Anterior cingulate cortex (tissue), 58 donors: ENCODE data around the gene OTUD7B.
"Not testable (repeated sequence)": the region's sequence is repeated elsewhere in the genome, so short reads cannot be mapped to it uniquely, and the experiment has no call there.

ENCODE experiments used
- DNase-seq, 58 donors: peaks; one replicate each; lab custom pipeline; 2025; lab: John Stamatoyannopoulos, UW

OTUD7B gene

GRCh38 chr1:150010393-150011115 lies at the start of gene OTUD7B:
Gene OTUD7B, minus strand, starts transcription at chr1:150010726. Its CDS starts 33,216 bp downstream, at chr1:149977510.
- DNase-seq, result peak; percentile 6 to 91 (median 82)

GRCh38 chr1:150060260-150060659 lies 49.7 kb upstream of the OTUD7B start:
- no peak for DNase-seq

- no peak for DNase-seq
Measured at GRCh38 chr1:150056407-150056806, 45.9 kb upstream of the OTUD7B start.

- DNase-seq, result not testable (repeated sequence)
Measured at GRCh38 chr1:150055507-150055906, 45.0 kb upstream of the OTUD7B start.

- no peak for DNase-seq
Measured at GRCh38 chr1:150053926-150054325, 43.4 kb upstream of the OTUD7B start.

- DNase-seq, result not testable (repeated sequence)
Measured at GRCh38 chr1:150051905-150052412, 41.4 kb upstream of the OTUD7B start.

GRCh38 chr1:150051089-150051373 lies 40.5 kb upstream of the OTUD7B start:
- DNase-seq, result no peak

- no peak for DNase-seq
Measured at GRCh38 chr1:150049926-150050325, 39.4 kb upstream of the OTUD7B start.

- peak in 4 of 58 donors; percentile 1 to 13 (median 2) for DNase-seq
Measured at GRCh38 chr1:150034336-150034735, 23.8 kb upstream of the OTUD7B start.

GRCh38 chr1:150028322-150028721 lies 17.8 kb upstream of the OTUD7B start:
- no peak for DNase-seq

GRCh38 chr1:150024156-150024555 lies 13.6 kb upstream of the OTUD7B start:
- DNase-seq, result no peak

GRCh38 chr1:150022357-150022756 lies 11.8 kb upstream of the OTUD7B start:
- no peak for DNase-seq

GRCh38 chr1:150021191-150021694 lies 10.7 kb upstream of the OTUD7B start:
- no peak for DNase-seq

GRCh38 chr1:150020711-150021110 lies 10.2 kb upstream of the OTUD7B start:
- DNase-seq, result no peak

- DNase-seq, result no peak
Measured at GRCh38 chr1:150018165-150018564, 7.6 kb upstream of the OTUD7B start.

- DNase-seq, result no peak
Measured at GRCh38 chr1:150017206-150017750, 6.8 kb upstream of the OTUD7B start.

GRCh38 chr1:150015651-150016131 lies 5.2 kb upstream of the OTUD7B start:
- peak in 1 of 58 donors; percentile 13 for DNase-seq

- peak in 54 of 58 donors; percentile 8 to 93 (median 73) for DNase-seq
Measured at GRCh38 chr1:150012611-150013010, 2.1 kb upstream of the OTUD7B start.

GRCh38 chr1:150009604-150010392 lies 728 bp downstream of the OTUD7B start:
- DNase-seq, result peak in 27 of 58 donors; percentile 6 to 63 (median 27)

GRCh38 chr1:150008699-150009098 lies 1.8 kb downstream of the OTUD7B start:
- no peak for DNase-seq

GRCh38 chr1:150006881-150007421 lies 3.6 kb downstream of the OTUD7B start:
- peak in 19 of 58 donors; percentile 2 to 62 (median 18) for DNase-seq
